NCI-H1417 (cell line): ENCODE measurements around the gene CEP57.
"Not testable (repeated sequence)": the region's sequence is repeated elsewhere in the genome, so short reads cannot be mapped to it uniquely, and the experiment has no call there.

ENCODE experiments used
- DNase-seq, 3 experiments: peaks; one replicate each; lab custom pipeline; 2025; lab: John Stamatoyannopoulos, UW

Gene CEP57

GRCh38 chr11:95860024-95860423, 69.7 kb downstream of the CEP57 start:
- not testable (repeated sequence) for DNase-seq

GRCh38 chr11:95863486-95864140, 73.3 kb downstream of the CEP57 start:
- DNase-seq: no peak

GRCh38 chr11:95867105-95867504, 76.8 kb downstream of the CEP57 start:
- no peak for DNase-seq

GRCh38 chr11:95870877-95871276, 80.6 kb downstream of the CEP57 start:
- DNase-seq: not testable (repeated sequence)

- no peak for DNase-seq
These were observed 87.0 kb downstream of the CEP57 start for GRCh38 chr11:95877291-95877690.
